Left hindlimb (tissue), 1 donor: ENCODE measurements around the gene GNAQ.
"Not testable (repeated sequence)": the region's sequence is repeated elsewhere in the genome, so short reads cannot be mapped to it uniquely, and the experiment has no call there.

Experiments
- DNase-seq: peaks from one replicate; pipeline ENCODE4 v3.0.0-alpha.2; 2018

The GNAQ gene

DNA sequence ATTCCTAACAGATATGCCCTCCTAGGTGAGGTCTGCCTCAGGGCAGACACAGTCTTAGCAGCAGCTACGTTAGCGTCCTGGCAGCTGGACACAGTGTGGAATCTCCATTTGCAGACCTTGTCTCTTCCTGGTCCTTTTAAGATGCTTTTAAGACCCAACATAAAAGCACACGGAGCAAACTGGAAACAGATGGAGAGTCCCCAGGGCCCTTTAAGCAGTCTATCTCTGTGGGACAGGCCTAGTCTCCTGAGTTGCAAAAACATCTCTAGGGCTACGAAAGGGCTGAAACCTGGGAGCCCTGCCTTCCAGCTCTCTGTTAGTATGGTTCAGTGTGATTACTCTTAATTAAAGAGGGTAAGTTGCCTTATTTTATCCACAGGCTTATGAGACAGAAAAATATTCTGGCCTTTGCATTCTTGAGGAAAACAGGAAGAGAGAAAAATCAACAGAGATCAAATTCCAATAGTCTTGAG, 317.5 kb downstream of the GNAQ start:
- no peak for DNase-seq

DNA sequence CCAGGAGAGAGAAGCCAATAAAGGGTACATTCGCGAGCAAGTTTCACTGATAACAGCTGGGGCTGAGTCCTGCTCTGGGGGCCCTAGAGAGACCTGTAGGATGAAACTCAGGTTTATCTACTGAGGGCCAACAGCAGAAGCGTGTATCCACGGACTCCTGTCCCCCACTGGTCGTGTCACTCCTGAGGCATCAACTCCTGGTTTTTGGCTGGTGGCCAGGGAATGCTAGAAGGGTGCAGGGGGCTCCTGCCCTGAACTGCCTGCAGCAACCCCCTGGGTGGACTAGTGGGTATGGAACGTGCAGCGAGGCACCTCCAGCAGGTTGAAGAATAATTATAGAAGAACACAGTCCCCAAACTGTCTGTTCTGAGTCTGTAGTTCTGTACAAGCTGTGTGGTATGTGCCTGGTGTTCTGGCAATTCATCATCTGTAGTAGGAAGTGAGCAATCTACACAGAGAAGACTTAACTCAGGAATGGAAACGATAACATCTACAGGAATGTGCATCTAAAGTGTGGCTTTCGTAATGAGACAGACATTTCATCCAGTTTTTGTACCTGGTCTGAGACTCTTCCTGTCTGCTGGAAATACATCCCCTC, 319.0 kb downstream of the GNAQ start:
- DNase-seq, result no peak

DNA sequence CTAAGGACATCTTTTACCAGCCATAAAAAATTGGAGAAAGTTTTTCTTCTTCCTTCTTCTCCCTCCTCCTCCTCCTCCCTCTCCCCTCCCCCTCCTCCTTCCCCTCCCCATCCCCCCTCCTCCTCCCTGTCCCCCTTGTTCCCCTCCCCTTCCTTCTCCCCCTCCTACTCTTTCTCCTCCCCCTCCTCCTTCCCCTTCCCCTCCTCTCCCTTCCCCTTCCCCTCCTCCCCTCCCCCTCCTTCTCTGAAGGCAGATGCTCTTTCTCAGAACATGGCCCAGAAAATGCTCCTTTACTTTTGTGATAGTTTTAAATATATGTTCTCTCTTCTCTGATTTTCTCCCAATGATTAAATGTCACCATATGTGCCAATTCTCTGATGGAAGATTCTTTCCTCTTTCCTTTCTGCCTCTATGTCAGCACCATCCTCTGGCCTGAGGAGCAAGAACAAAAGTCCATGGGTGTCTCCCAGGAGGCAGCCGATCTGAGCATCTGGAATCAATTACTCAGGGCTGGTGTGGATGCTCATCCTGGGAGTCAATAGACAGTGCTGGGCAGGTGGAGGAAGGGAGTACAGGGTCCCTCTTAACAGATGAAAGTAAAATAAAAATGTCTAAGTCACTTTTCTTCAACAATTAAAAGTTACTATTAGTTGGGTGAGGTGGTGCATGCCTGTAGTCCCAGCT, 320.5 kb downstream of the GNAQ start:
- DNase-seq, result no peak

DNA sequence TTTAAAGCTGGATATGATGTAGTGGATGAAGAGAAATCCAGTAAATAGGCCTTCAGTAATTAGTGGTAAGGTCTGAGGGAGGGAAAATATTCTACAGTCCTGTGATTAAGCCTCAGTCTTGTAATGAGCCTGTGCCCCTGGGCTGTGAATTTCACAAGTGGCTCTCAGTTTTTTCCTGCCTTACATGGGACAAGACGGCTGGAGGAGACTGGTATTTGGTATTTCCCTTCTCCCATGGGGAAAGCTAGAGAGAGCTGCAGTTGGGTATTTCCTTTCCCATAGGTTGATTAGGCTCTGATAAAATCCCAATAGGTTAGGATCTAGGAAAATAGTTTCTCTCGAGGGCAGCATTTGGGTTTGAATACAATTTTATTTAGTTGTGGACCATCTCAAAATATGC, 321.3 kb downstream of the GNAQ start:
- no peak for DNase-seq

DNA sequence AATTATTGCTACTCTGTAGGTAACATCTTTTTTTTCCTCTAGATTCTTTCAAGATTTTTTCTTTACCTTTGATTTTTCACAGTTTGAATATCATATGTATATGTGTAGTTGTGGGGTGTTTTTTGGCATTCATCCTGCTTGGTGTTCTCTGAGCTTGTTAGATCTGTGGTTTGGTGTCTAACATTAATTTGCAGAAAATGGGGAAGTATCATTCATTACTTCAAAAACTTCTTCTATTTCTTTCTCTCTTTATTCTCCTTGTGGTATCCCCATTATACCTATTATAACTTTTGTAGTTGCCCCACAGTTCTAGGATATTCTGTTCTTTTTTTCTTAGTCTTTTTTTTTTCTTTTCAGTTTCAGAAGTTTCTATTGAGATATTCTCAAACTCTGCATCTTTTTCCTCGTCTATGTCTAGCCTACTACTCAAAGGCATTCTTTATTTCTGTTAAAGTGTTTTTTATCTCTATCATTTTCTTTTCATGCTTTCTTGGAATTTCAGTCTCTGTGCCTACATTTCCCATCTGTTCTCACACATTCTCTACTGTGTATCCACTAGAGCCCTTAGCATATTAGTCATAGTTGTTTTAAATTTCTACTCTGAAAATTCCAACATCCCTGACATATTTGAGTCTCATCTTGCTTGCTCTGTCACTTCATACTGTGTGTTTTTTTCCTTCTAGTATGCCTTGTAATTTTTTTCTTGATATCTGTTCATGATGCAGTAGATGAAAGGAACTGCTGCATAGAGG, 323.4 kb downstream of the GNAQ start:
- no peak for DNase-seq

DNA sequence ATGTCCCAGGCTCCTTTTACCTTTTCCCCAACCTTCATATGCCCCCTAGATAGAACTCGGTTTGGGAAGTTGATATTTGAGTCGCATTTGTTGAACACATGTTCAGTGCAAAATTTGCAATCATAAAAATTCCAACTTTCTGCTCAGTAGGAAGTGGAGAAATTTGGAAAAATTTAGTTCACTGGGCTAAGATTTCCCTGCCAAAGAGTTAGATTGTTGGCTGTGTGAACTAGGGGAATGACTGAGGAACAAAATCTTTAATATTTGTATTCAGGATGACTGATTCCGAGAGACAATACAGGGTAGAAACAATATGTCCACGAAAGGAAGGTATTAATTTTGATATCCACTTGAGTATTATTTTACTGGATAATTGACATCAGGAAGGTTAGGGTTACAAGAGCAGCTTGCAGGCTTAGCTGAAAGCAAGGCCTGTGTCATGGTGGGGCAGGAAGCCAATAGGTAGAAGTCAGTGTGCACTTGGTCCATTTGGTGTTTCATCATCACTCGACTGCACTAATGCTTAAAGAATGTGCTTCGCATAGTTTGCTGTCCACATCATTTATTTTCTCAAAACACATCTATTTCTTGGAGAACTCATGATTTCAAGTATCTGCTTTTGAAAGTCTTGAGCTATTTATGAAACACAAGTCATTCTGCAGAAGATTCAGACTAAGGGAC, 324.1 kb downstream of the GNAQ start:
- DNase-seq, result no peak

DNA sequence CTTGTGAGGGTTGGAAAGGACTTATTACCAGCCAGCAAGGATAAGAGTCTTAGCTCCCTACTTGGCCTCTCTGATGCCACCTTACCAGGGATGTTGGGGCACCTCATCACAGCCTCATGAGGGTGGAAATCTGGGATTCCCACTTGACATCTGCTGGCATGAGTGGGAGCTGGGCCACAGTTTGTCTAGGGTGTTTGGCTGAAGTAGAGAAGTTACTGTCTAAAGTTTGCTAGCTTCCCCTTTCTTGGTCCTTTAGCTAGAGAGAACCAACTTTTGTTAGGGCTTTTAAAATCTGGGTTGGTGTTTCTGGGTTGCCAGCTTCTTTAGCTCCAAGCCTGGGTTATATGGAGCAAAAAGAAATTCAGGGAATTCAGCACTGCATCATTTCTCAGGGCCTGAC, 326.0 kb downstream of the GNAQ start:
- DNase-seq, result no peak

DNA sequence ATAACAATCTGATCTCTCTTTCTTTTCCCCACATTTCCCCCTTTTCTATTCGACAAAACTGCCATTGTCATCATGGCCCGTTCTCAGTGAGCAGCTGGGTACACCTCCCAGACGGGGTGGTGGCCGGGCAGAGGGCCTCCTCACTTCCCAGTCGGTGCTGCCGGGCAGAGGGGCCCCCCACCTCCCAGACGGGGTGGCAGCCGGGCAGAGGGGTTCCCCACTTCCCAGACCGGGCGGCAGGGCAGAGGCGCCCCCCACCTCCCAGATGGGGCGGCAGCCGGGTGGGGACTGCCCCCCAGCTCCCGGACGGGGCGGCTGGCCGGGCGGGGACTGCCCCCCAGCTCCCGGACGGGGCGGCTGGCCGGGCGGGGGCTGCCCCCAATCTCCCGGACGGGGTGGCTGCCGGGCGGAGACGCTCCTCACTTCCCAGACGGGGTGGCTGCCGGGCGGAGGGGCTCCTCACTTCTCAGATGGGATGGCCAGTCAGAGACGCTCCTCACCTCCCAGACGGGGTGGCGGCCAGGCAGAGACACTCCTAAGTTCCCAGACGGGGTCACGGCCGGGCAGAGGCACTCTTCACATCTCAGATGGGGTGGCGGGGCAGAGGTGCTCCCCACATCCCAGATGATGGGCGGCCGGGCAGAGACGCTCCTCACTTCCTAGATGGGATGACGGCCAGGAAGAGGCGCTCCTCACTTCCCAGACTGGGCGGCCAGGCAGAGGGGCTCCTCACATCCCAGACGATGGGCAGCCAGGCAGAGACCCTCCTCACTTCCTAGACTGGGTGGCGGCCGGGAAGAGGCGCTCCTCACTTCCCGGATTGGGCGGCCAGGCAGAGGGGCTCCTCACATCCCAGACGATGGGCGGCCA, 328.9 kb downstream of the GNAQ start:
- DNase-seq, result not testable (repeated sequence)

DNA sequence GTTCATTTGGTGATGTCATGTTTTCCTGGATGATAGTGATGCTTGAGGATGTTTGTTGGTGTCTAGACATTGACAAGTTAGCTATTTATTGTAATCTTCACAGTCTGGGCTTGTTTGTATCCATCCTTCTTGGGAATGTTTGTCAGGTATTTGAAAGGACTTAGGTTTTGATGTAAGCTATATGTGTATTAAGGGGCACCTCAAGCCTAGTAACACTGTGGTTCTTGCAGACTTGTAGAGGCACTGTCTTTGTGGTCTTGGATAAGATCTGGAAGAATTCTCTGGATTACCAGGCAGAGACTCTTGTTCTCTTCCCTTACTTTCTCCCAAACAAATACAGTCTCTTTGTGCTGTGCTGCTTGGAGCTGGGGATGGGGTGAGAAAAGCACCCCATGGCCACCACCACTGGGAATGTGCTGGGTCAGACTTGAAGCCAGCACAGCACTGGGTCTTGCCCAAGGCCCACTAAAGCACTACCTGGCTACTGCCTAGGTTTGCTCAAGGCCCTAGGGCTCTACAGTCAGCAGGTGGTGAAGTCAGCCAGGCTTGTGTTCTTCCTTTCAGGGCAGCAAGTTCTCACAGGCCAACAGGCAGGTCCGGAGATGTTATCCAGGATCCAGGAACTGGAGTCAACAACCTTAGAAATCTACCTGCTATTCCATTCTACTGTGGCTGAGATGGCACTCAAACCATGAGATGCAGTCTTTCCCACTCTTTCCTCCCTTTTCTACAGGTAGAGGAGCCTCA, 334.2 kb downstream of the GNAQ start:
- no peak for DNase-seq

DNA sequence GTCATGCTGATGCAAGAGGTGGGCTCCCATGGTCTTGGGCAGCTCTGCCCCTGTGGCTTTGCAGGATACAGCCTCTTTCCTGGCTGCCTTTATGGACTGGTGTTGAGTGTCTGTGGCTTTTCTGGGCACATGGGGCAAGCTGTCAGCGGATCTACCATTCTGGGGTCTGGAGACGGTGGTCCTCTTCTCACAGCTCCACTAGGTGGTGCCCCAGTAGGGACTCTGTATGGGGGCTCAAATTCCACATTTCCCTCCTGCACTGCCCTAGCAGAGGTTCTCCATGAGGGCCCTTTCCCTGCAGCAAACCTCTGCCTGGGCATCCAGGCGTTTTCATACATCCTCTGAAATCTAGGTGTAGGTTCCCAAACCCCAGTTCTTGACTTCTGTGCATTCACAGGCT, 340.9 kb downstream of the GNAQ start:
- not testable (repeated sequence) for DNase-seq

DNA sequence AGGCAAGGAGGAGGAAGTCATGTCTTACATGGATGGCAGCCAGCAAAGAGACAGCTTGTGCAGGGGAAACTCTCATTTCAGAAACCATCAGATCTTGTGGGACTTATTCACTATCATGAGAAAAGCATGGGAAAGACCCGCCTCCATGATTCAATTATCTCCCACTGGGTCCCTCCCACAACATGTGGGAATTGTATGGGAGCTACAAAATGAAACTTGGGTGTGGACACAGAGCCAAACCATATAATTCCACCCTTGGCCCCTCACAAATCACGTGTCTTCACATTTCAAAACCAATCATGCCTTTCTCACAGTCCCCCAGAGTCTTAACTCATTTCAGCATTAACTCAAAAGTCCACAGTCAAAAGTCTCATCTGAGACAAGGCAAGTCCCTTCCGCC, 341.5 kb downstream of the GNAQ start:
- DNase-seq, result not testable (repeated sequence)

DNA sequence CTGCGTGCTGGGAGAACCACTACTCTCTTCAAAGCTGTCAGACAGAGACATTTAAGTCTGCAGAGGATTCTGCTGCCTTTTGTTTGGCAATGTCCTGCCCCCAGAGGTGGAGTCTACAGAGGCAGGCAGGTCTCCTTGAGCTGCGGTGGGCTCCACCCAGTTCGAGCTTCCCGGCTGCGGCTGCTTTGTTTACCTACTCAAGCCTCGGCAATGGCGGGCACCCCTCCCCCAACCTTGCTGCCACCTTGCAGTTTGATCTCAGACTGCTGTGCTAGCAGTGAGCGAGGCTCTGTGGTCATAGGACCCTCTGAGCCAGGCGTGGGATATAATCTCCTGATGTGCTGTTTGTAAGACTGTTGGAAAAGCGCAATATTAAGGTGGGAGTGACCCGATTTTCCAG, 343.9 kb downstream of the GNAQ start:
- DNase-seq, result not testable (repeated sequence)

DNA sequence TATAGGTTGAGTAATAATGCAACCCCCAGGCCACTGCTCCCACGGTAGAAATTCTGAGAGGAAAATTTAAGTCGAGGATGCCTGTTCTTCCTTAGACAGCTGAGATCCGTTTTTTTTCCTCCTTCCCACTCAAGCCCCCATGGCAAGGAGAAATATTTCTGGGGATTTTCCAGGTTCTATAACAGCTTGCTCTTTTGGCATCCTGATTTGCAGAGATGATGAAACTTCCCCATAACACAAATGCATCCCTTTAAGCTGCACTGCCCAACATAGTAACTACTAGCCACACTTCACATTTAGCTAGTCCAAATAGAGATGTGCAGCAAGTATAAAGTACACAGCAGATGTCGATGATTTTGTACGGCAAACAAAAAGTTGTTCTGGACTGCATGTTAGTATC, 351.0 kb downstream of the GNAQ start:
- DNase-seq, result no peak

DNA sequence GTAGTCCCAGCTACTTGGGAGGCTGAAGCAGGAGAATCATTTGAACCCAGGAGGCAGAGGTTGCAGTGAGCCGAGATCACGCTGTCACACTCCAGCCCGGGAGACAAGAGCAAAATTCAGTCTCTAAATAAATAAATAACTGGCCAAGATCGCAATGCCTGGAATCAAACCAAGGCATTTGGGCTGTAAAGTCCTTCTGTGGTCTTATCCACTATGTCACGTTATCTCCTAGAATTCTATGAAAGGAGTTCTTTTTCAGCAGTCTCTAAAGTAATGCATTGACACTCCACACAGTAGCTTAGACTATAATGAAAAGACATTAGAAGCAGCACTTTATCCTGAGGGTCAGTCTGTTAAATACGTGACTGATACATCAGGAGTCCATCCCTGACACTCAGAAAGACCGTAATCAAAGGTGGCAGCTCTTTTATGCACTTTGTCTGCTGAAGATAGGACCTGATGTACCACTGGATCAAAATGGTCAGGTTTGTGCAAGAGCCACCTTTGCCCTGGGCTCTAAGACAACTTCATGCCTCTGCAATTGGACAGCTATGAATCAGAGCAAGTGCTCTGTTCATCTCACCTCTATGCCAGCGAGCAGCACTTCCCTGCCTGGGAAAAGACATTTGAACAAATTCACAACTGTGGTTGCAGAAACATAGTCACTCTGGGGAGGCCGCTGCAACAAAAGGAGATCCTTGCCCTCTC, 351.8 kb downstream of the GNAQ start:
- DNase-seq, result no peak

DNA sequence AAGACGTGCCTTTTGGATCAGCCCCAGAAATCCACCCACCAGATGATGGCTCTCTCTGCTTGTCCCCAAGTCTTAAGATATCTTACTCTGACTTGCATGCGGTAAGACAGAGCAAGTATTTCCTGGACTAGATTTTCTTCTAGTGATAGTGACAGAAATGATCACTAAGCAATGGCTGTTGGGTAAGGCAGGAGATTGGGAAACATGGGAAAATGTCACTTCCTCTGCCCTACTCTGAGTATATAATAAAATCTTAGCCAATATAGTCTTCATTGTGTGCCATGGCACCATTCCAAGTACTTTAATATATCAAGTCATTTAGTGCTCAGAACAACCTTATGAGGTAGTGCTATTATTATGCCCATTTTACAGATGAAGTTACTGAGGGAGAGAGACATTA, 352.5 kb downstream of the GNAQ start:
- no peak for DNase-seq

DNA sequence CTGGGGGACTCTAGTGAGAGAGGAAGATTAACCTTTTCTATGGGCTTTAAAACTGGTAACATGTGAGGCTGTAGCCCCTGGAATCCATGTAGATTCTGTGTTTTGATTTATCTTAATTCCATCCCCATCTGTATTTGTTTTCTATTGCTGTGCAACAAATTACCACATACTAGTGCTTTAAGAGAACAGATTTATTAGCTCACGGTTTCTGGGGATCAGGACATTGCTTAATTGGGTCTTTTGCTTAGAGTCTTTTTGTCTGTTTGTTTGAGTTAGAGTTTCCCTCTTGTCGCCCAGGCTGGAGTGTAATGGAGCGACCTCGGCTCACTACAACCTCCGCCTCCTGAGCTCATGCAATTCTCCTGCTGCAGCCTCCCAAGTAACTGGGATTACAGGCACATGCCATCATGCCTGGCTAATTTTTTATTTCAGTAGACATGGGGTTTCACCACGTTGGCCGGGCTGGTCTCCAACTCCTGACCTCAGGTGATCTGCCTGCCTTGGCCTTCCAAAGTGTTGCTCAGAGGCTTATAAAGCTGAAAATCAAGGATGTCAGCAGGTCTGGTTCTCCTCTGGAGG, 353.6 kb downstream of the GNAQ start:
- DNase-seq, result no peak

DNA sequence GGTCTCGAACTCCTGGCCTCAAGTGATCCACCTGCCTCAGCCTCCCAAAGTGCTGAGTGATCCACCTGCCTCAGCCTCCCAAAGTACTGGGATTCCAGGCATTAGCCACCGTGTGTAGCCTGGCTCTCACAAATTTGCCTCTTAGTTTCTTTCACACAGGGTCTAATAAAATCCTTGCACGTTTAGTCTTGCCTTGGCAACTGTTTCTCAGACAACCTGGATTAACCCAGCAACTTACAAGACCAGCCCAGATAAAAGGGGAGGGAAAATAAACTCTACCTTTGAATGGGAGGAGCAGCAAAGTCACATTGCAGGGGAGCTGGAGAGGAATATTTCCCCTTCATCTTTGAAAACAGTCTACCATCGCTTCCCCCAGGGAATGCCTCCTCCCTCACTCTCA, 354.2 kb downstream of the GNAQ start:
- DNase-seq, result no peak

DNA sequence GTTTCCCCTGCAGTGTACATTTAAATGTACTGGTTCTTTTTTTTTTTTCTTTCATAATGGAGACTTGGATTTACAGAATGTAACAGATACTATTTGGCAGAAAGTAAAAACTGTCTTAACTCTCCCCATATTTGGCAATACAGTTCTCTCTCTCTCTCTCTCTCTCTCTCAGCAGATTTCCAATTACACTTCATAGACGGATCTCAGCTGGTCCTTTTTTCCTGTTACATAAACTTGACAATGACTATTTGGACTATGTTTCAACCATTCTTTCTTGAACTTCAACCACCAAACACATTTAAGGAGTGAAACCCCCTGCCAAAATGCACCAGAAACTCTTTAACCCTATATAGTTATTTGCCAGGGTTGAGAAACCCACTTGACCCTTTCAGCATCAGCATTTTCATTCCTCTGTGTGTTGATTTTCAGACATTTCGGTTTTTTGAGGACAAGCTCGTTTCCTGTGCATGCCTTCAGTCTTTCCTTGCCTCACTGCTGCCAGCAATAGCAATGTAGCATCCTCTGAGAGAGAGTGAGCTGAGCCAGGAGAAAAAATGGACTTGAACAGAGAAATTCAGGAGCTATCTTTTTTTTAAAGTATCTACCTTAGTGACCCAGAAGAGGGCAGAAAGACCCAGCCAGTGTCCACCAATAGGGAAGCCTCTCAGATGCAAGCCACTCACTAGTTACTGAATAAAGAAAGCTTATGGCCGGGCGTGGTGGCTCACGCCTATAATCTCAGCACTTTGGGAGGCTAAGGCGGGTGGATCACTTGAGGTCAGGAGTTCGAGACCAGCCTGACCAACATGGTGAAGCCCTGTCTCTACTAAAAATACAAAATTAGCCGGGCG, 357.4 kb downstream of the GNAQ start:
- DNase-seq, result no peak

DNA sequence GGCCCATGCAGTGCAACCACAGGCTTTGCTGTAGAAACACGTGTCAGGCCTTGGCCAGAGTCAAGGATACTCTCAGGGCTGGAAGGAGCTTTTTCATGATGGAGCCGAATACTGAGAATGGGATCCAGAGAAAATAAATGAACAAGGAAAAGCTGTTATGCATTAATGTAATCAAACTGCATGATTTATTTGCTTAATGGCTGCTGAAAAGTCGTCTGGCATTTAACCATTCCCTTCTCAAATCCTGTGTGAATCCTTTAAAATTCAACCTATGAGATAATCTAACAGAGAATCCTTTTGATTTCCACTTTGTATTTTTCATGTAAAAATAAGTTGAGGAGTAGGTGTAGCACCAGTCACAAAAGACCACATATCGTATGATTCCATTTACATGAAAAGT, 359.4 kb downstream of the GNAQ start:
- DNase-seq, result no peak

DNA sequence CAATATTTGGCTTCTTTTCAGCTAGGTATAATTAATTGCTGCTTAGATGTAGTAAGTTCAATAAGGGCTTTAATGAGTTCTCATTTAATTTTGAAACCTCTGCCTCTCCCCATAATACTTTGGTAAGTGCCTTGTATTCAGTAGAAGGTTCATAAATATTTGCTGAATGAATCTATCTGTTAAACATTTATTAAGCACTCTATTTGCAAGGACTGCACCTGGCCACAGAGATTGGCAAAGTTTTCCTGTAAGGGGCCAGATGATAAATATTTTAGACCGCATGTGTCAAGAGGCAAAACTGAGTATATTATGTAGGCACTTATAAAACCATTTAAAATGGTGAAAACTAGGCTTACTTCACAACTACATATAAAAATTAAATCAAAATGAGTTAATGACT, 364.5 kb downstream of the GNAQ start:
- no peak for DNase-seq
